ENCODE measurements around the gene FARP1. TPM values are rescaled to one million over a fixed set of nuclear protein-coding genes. Genes with fewer than 3 reads are reported as not detected.

FARP1 gene
- total and polyA plus RNA-seq, 10 of the 15 experiments (the other 5 are each of a cell fraction or from before 2014, with no cell fraction given), result 0.17 to 6.9 (median 0.68) TPM

DNA sequence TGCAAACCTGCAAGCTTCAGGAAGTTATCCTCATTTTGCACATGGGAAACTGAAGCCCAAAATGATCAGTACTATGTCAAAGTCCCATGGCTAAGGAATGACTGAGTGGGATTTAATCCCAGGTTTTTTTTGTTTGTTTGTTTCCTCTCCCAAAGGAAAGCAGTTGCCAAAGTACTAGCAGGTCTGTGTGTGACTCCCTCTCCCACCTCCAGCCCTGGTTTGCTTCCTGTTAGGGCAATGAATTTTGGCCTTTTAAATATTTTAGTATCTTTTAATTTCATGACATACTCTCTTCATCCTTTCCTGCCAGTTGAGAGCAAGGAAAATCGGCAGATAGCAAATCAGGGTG, 168.3 kb downstream of the FARP1 start (continued):
- TF ChIP-seq, protein P1, sequence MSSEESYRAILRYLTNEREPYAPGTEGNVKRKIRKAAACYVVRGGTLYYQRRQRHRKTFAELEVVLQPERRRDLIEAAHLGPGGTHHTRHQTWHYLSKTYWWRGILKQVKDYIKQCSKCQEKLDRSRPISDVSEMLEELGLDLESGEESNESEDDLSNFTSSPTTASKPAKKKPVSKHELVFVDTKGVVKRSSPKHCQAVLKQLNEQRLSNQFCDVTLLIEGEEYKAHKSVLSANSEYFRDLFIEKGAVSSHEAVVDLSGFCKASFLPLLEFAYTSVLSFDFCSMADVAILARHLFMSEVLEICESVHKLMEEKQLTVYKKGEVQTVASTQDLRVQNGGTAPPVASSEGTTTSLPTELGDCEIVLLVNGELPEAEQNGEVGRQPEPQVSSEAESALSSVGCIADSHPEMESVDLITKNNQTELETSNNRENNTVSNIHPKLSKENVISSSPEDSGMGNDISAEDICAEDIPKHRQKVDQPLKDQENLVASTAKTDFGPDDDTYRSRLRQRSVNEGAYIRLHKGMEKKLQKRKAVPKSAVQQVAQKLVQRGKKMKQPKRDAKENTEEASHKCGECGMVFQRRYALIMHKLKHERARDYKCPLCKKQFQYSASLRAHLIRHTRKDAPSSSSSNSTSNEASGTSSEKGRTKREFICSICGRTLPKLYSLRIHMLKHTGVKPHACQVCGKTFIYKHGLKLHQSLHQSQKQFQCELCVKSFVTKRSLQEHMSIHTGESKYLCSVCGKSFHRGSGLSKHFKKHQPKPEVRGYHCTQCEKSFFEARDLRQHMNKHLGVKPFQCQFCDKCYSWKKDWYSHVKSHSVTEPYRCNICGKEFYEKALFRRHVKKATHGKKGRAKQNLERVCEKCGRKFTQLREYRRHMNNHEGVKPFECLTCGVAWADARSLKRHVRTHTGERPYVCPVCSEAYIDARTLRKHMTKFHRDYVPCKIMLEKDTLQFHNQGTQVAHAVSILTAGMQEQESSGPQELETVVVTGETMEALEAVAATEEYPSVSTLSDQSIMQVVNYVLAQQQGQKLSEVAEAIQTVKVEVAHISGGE (CRISPR knock-in tag; IDR thresholded peaks at IDR 0.05), result no peak
- TF ChIP-seq ZNF274 (IDR thresholded peaks at IDR 0.05; ENCODE audit: insufficient read depth, insufficient read length), result no peak

DNA sequence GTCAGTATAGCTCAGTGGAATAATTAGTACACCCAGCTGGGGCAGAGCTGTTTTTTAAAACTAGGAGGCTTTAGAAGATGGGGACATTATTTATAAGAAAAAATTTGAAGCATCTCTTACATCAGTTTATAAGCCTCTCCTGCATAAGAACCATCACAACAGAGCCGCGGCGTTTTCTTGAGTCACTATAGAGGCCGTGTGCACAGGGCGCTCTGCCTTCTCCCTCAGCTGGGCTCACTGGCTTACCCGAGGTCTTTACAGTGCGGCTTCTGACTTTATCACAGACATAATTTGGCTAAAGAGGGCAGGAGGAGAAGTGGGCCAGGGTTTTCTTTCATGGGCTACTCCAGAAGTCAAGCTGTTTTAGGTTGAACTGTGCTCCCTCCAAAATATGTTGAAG, 169.7 kb downstream of the FARP1 start:
- Histone ChIP-seq H3K4me1 (ENCODE audit: control insufficient read depth, insufficient read depth, low read length) (no peaks in the 10 kb centered on the region), H3K27me3 (replicated peaks in 1 of 2; ENCODE audit: control insufficient read depth in 2 of 2, insufficient read depth in 2 of 2, low read length in 1 of 2) (no peaks in the 10 kb centered on the region), H3K36me3 (ENCODE audit: control insufficient read depth in 2 of 2, insufficient read depth in 2 of 2, low read length in 1 of 2) (no peaks in the 10 kb centered on the region), H3K4me3 (no peak overlapping the region), H2AFZ (ENCODE audit: control insufficient read depth, low read depth, low read length) (no peak overlapping the region), H3K27ac (ENCODE audit: control insufficient read depth, insufficient read depth) (no peak overlapping the region), H3K79me2 (ENCODE audit: control insufficient read depth, insufficient read depth, low read length) (no peaks in the 10 kb centered on the region), H4K20me1 (ENCODE audit: control insufficient read depth, insufficient read depth) (no peaks in the 10 kb centered on the region), H3K4me2 (ENCODE audit: control insufficient read depth, insufficient read depth) (no peak overlapping the region), H3K9me3 (replicated peaks; ENCODE audit: control insufficient read depth, insufficient read depth, low read length) (no peaks in the 10 kb centered on the region), H3K9ac (ENCODE audit: control insufficient read depth, insufficient read depth, low read length) (no peak overlapping the region)
- ChIA-PET SMC1A (ENCODE audit: uncharacterized antibody, unreplicated experiment) (no interaction called here), CTCF (interaction anchor here (1.0 kb wide), 1 partner anchor 27 kb away, joined by 3 read pairs; no protein-coding TSS in a partner anchor), RAD21 (ENCODE audit: unreplicated experiment) (no interaction called here), POLR2A (interaction anchor here (1.0 kb wide), 1 partner anchor 25 kb away, joined by 3 read pairs; no protein-coding TSS in a partner anchor)
- WGBS (ENCODE audit: insufficient coverage, insufficient replicate concordance, low lambda C conversion rate, missing lambda C conversion rate), result 65% methylated on average over 7 of the region's 7 CpGs
- TF ChIP-seq HDGF (IDR thresholded peaks at IDR 0.05) (no peak), TARDBP (IDR thresholded peaks at IDR 0.05; ENCODE audit: borderline replicate concordance) (no peak), LARP7 (IDR thresholded peaks at IDR 0.05) (no peak), ELK1 (IDR thresholded peaks at IDR 0.05; ENCODE audit: low read depth, low read length) (no peak), RB1 (IDR thresholded peaks at IDR 0.05; ENCODE audit: borderline replicate concordance) (no peak), ESRRA (IDR thresholded peaks at IDR 0.05; ENCODE audit: low read length) (no peak), SMARCA5 (IDR thresholded peaks at IDR 0.05) (no peak), CHD1 (IDR thresholded peaks at IDR 0.05; ENCODE audit: low read depth, low read length) (no peak), FOXK2 (IDR thresholded peaks at IDR 0.05) (no peak), ZSCAN29 (IDR thresholded peaks at IDR 0.05) (no peak), PAX8 (IDR thresholded peaks at IDR 0.05) (no peak), MEF2A (IDR thresholded peaks at IDR 0.05; ENCODE audit: insufficient read depth, low read depth, low read length) (no peak), SMAD1 (IDR thresholded peaks at IDR 0.05; ENCODE audit: low read depth, partially characterized antibody) (no peak)
- TF ChIP-seq, protein P2, sequence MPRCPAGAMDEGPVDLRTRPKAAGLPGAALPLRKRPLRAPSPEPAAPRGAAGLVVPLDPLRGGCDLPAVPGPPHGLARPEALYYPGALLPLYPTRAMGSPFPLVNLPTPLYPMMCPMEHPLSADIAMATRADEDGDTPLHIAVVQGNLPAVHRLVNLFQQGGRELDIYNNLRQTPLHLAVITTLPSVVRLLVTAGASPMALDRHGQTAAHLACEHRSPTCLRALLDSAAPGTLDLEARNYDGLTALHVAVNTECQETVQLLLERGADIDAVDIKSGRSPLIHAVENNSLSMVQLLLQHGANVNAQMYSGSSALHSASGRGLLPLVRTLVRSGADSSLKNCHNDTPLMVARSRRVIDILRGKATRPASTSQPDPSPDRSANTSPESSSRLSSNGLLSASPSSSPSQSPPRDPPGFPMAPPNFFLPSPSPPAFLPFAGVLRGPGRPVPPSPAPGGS (IDR thresholded peaks at IDR 0.05; ENCODE audit: borderline replicate concordance, insufficient read depth, low read depth, low read length, poor library complexity, severe bottlenecking), result no peak
- FAIRE-seq (no peak), DNase-seq (ENCODE audit: low read depth, low spot score) (no peak), ATAC-seq (no peak)
- in situ Hi-C loops (cut with MboI) (no loop called here), intact Hi-C loops (cut with micrococcal nuclease; ENCODE audit: unreplicated experiment) (no loop called here)
- no TSS peak for BruUV-seq (replicated peaks)
